ENCODE results near the gene RPL36. TPM values are rescaled to one million over a fixed set of nuclear protein-coding genes. Genes with fewer than 3 reads are reported as not detected.

The RPL36 gene
- total and polyA plus RNA-seq, 2 donors (not counting 1 experiment from before 2014, with no cell fraction given): 341 to 864 TPM

DNA sequence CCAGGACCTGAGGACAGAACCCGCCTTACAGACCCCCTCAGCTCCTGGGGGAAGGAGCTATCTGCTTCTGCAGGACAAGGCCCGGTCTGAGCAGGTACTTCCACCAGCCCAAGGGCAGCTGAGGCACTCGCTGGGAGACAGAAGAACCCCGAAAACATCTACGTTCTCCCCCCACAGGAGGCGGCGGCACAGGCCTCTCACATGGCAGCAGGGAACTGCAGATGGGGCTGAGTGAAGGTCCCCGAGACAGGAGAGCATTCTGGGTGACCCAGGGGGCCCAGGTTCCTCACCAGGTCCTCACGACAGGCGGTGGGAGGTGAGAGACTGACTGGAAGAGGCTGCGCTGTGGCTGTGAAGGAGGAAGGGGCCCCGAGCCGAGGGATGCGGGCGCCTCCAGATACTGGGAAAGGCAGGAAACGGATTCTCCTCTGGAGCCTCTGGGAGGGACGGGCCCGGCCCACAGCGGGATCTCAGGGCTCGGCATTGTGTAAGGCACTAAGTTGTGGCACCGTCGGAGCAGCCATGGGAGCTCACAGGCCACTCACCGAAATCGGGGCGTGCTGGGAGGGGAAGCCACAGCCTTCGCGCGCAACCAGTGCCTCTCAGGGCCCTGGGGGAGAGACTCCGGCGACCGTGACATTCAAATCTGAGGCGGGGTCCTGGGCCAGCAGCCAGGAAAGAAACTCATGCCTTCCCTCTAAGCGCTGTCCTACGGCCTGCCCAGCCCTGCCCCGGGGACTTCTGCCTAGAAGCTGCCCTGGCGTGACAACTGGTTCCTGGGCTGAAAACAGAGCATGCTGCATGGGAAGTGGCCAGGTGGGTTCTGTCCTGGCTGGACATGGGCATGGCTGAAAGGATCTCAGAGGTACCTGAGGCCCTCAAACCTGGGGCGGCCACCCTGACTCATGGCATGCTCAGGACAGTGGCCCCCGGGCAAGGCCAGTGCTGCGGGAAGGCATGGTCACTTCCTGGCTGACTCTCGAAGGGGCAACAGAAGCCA, 14.0 kb downstream of the RPL36 start:
- peaks cover 2% of the 10 kb centered on the region for H3K4me1 ChIP-seq (ENCODE audit: control insufficient read depth, extremely low read depth, insufficient read depth, low read length)
- H3K4me3 ChIP-seq (replicated peaks in 1 of 4; ENCODE audit: control extremely low read depth in 1 of 4, insufficient read depth in 1 of 4, low read depth in 3 of 4, low read length in 4 of 4): no peak overlapping the region

DNA sequence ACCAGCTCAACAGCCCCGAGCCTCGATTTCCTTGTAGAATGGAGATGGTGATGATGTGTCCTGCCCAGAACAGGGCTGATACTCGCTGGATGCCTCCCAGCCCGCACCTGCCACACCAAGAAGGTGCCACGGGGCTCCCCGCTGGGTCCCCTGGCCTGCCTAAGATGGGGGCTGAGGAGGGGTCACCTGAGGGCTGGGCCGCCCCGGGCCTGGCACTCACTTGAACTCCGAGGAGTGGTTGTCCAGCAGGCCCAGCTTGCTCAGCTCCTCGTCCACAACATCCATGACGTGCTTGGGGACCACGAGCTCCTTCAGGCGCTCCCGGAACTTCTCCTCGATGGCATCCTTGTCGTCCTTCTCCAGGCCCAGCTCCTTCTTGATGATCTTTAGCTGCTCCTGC, 15.5 kb downstream of the RPL36 start:
- H2AFZ ChIP-seq (ENCODE audit: low read length): no peak overlapping the region
- no peak overlapping the region for H3K4me2 ChIP-seq (ENCODE audit: extremely low read depth, insufficient read depth, low read length)

More for the DNA sequence above, 14.0 kb downstream of the RPL36 start:
- no peaks in the 10 kb centered on the region for H3K27me3 ChIP-seq (ENCODE audit: control insufficient read depth, insufficient read depth, low read length)
- no peak overlapping the region for H3K9ac ChIP-seq (ENCODE audit: insufficient read depth, low read length)
- H3K9me3 ChIP-seq (ENCODE audit: control insufficient read depth, insufficient read depth, low read depth, low read length): no peaks in the 10 kb centered on the region
- TF ChIP-seq, protein P1, sequence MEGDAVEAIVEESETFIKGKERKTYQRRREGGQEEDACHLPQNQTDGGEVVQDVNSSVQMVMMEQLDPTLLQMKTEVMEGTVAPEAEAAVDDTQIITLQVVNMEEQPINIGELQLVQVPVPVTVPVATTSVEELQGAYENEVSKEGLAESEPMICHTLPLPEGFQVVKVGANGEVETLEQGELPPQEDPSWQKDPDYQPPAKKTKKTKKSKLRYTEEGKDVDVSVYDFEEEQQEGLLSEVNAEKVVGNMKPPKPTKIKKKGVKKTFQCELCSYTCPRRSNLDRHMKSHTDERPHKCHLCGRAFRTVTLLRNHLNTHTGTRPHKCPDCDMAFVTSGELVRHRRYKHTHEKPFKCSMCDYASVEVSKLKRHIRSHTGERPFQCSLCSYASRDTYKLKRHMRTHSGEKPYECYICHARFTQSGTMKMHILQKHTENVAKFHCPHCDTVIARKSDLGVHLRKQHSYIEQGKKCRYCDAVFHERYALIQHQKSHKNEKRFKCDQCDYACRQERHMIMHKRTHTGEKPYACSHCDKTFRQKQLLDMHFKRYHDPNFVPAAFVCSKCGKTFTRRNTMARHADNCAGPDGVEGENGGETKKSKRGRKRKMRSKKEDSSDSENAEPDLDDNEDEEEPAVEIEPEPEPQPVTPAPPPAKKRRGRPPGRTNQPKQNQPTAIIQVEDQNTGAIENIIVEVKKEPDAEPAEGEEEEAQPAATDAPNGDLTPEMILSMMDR (conservative IDR thresholded peaks at IDR 0.05 in 1 of 2, IDR thresholded peaks at IDR 0.05 in 1 of 2; ENCODE audit: low read depth in 1 of 2, low read length in 2 of 2): no peak
- TF ChIP-seq EZH2 (IDR thresholded peaks at IDR 0.05; ENCODE audit: low read length, missing control alignments): no peak
- H3K27ac ChIP-seq (ENCODE audit: insufficient read depth, low read length): no peak overlapping the region
- no peaks in the 10 kb centered on the region for H3K79me2 ChIP-seq (ENCODE audit: control insufficient read depth, insufficient read depth, low read length)
- no peak overlapping the region for H3K4me2 ChIP-seq (ENCODE audit: extremely low read depth, insufficient read depth, low read length)
- peaks cover 41% of the 10 kb centered on the region for H3K36me3 ChIP-seq (ENCODE audit: control insufficient read depth, insufficient read depth, low read length)
- no peak for DNase-seq (ENCODE audit: low read depth in 2 of 2)
- no peaks in the 10 kb centered on the region for H4K20me1 ChIP-seq (ENCODE audit: control insufficient read depth, extremely low read depth, insufficient read depth, low read length)
- H2AFZ ChIP-seq (ENCODE audit: low read length): no peak overlapping the region

More for the DNA sequence above, 15.5 kb downstream of the RPL36 start:
- H3K79me2 ChIP-seq (ENCODE audit: control insufficient read depth, insufficient read depth, low read length): no peaks in the 10 kb centered on the region
- DNase-seq (ENCODE audit: low read depth in 2 of 2): no peak
- H3K9me3 ChIP-seq (ENCODE audit: control insufficient read depth, insufficient read depth, low read depth, low read length): no peaks in the 10 kb centered on the region
- H3K4me1 ChIP-seq (ENCODE audit: control insufficient read depth, extremely low read depth, insufficient read depth, low read length): peaks cover 2% of the 10 kb centered on the region
- H3K9ac ChIP-seq (ENCODE audit: insufficient read depth, low read length): no peak overlapping the region
- H3K27me3 ChIP-seq (ENCODE audit: control insufficient read depth, insufficient read depth, low read length): no peaks in the 10 kb centered on the region
- H3K36me3 ChIP-seq (ENCODE audit: control insufficient read depth, insufficient read depth, low read length): peaks cover 38% of the 10 kb centered on the region
- TF ChIP-seq, protein P1 (conservative IDR thresholded peaks at IDR 0.05 in 1 of 2, IDR thresholded peaks at IDR 0.05 in 1 of 2; ENCODE audit: low read depth in 1 of 2, low read length in 2 of 2): no peak
- TF ChIP-seq EZH2 (IDR thresholded peaks at IDR 0.05; ENCODE audit: low read length, missing control alignments): no peak
- no peak overlapping the region for H3K4me3 ChIP-seq (replicated peaks in 1 of 4; ENCODE audit: control extremely low read depth in 1 of 4, insufficient read depth in 1 of 4, low read depth in 3 of 4, low read length in 4 of 4)
- H4K20me1 ChIP-seq (ENCODE audit: control insufficient read depth, extremely low read depth, insufficient read depth, low read length): no peaks in the 10 kb centered on the region
- H3K27ac ChIP-seq (ENCODE audit: insufficient read depth, low read length): no peak overlapping the region
